Measurements from ENCODE around the gene HIVEP3. TPM values are rescaled to one million over a fixed set of nuclear protein-coding genes. Genes with fewer than 3 reads are reported as not detected.

The HIVEP3 gene
- total and polyA plus RNA-seq, 4 donors: 3.0 to 9.4 (median 7.8) TPM

- 70% methylated on average over 9 of the region's 9 CpGs for WGBS (ENCODE audit: insufficient coverage)
- H3K36me3 ChIP-seq (ENCODE audit: control insufficient read depth, insufficient read depth, low read length): no peaks in the 10 kb centered on the region
- H3K9me3 ChIP-seq (ENCODE audit: control insufficient read depth, insufficient read depth, low read length): no peaks in the 10 kb centered on the region
- no peak overlapping the region for H3K27ac ChIP-seq (ENCODE audit: low read depth, low read length)
- DNase-seq (ENCODE audit: low read depth in 4 of 6, low spot score in 6 of 6): no peak
- no peak overlapping the region for H3K4me3 ChIP-seq (ENCODE audit: low read depth, low read length)
- peaks cover 71% of the 10 kb centered on the region for H3K4me1 ChIP-seq (ENCODE audit: control insufficient read depth, insufficient read depth, low read length)
- H3K27me3 ChIP-seq (ENCODE audit: control insufficient read depth, insufficient read depth, low read length): peaks cover 7% of the 10 kb centered on the region
These were observed 434.7 kb downstream of the HIVEP3 start for GRCh38 chr1:41483960-41484401.

- Histone ChIP-seq H3K27ac (ENCODE audit: low read depth, low read length) (no peak overlapping the region), H3K36me3 (ENCODE audit: control insufficient read depth, insufficient read depth, low read length) (no peaks in the 10 kb centered on the region), H3K9me3 (ENCODE audit: control insufficient read depth, insufficient read depth, low read length) (no peaks in the 10 kb centered on the region), H3K27me3 (ENCODE audit: control insufficient read depth, insufficient read depth, low read length) (peaks cover 7% of the 10 kb centered on the region), H3K4me1 (ENCODE audit: control insufficient read depth, insufficient read depth, low read length) (peaks cover 73% of the 10 kb centered on the region), H3K4me3 (ENCODE audit: low read depth, low read length) (no peak overlapping the region)
- DNase-seq (ENCODE audit: low read depth in 4 of 6, low spot score in 6 of 6): peak in 2 of 6 donors; percentile 35 to 76
- 59% methylated on average over 15 of the region's 21 CpGs for WGBS (ENCODE audit: insufficient coverage)
These were observed 435.5 kb downstream of the HIVEP3 start for GRCh38 chr1:41483001-41483850.

GRCh38 chr1:41482001-41482765 is 436.5 kb downstream of the HIVEP3 start:
- peak in 2 of 6 donors; percentile 82 to 91 for DNase-seq (ENCODE audit: low read depth in 4 of 6, low spot score in 6 of 6)
- Histone ChIP-seq H3K36me3 (ENCODE audit: control insufficient read depth, insufficient read depth, low read length) (no peaks in the 10 kb centered on the region), H3K27me3 (ENCODE audit: control insufficient read depth, insufficient read depth, low read length) (peaks cover 7% of the 10 kb centered on the region), H3K27ac (ENCODE audit: low read depth, low read length) (no peak overlapping the region), H3K4me1 (ENCODE audit: control insufficient read depth, insufficient read depth, low read length) (peaks cover 70% of the 10 kb centered on the region), H3K9me3 (ENCODE audit: control insufficient read depth, insufficient read depth, low read length) (no peaks in the 10 kb centered on the region), H3K4me3 (ENCODE audit: low read depth, low read length) (no peak overlapping the region)
- WGBS (ENCODE audit: insufficient coverage): 60% methylated on average over 15 of the region's 18 CpGs

GRCh38 chr1:41481109-41481775 is 437.5 kb downstream of the HIVEP3 start:
- Histone ChIP-seq H3K9me3 (ENCODE audit: control insufficient read depth, insufficient read depth, low read length) (no peaks in the 10 kb centered on the region), H3K27me3 (ENCODE audit: control insufficient read depth, insufficient read depth, low read length) (peaks cover 3% of the 10 kb centered on the region), H3K36me3 (ENCODE audit: control insufficient read depth, insufficient read depth, low read length) (no peaks in the 10 kb centered on the region), H3K27ac (ENCODE audit: low read depth, low read length) (no peak overlapping the region), H3K4me1 (ENCODE audit: control insufficient read depth, insufficient read depth, low read length) (peaks cover 70% of the 10 kb centered on the region), H3K4me3 (ENCODE audit: low read depth, low read length) (no peak overlapping the region)
- 95% methylated on average over 13 of the region's 15 CpGs for WGBS (ENCODE audit: insufficient coverage)
- no peak for DNase-seq (ENCODE audit: low read depth in 4 of 6, low spot score in 6 of 6)

GRCh38 chr1:41480204-41481108 is 438.3 kb downstream of the HIVEP3 start:
- H3K4me1 ChIP-seq (ENCODE audit: control insufficient read depth, insufficient read depth, low read length): peaks cover 70% of the 10 kb centered on the region
- no peak for DNase-seq (ENCODE audit: low read depth in 4 of 6, low spot score in 6 of 6)
- no peaks in the 10 kb centered on the region for H3K36me3 ChIP-seq (ENCODE audit: control insufficient read depth, insufficient read depth, low read length)
- peaks cover 2% of the 10 kb centered on the region for H3K27me3 ChIP-seq (ENCODE audit: control insufficient read depth, insufficient read depth, low read length)
- H3K27ac ChIP-seq (ENCODE audit: low read depth, low read length): no peak overlapping the region
- no peak overlapping the region for H3K4me3 ChIP-seq (ENCODE audit: low read depth, low read length)
- H3K9me3 ChIP-seq (ENCODE audit: control insufficient read depth, insufficient read depth, low read length): no peaks in the 10 kb centered on the region
- 98% methylated on average over 9 of the region's 10 CpGs for WGBS (ENCODE audit: insufficient coverage)

- no peak overlapping the region for H3K4me3 ChIP-seq (ENCODE audit: low read depth, low read length)
- no peak overlapping the region for H3K27ac ChIP-seq (ENCODE audit: low read depth, low read length)
- peaks cover 71% of the 10 kb centered on the region for H3K4me1 ChIP-seq (ENCODE audit: control insufficient read depth, insufficient read depth, low read length)
These were observed 438.9 kb downstream of the HIVEP3 start for GRCh38 chr1:41479808-41480160.

GRCh38 chr1:41479000-41479807 is 439.5 kb downstream of the HIVEP3 start:
- Histone ChIP-seq H3K27ac (ENCODE audit: low read depth, low read length) (no peak overlapping the region), H3K27me3 (ENCODE audit: control insufficient read depth, insufficient read depth, low read length) (no peaks in the 10 kb centered on the region), H3K9me3 (ENCODE audit: control insufficient read depth, insufficient read depth, low read length) (no peaks in the 10 kb centered on the region), H3K4me1 (ENCODE audit: control insufficient read depth, insufficient read depth, low read length) (peaks cover 71% of the 10 kb centered on the region), H3K4me3 (ENCODE audit: low read depth, low read length) (no peak overlapping the region), H3K36me3 (ENCODE audit: control insufficient read depth, insufficient read depth, low read length) (no peaks in the 10 kb centered on the region)
- whole genome bisulfite sequencing (ENCODE audit: insufficient coverage): 56% methylated on average over 19 of the region's 19 CpGs
- DNase-seq (ENCODE audit: low read depth in 4 of 6, low spot score in 6 of 6): peak in 2 of 6 donors; percentile 66 to 83

More at GRCh38 chr1:41479808-41480160, 438.9 kb downstream of the HIVEP3 start:
- no peaks in the 10 kb centered on the region for H3K27me3 ChIP-seq (ENCODE audit: control insufficient read depth, insufficient read depth, low read length)
- 82% methylated on average over 3 of the region's 3 CpGs for WGBS (ENCODE audit: insufficient coverage)
- H3K36me3 ChIP-seq (ENCODE audit: control insufficient read depth, insufficient read depth, low read length): no peaks in the 10 kb centered on the region
- no peaks in the 10 kb centered on the region for H3K9me3 ChIP-seq (ENCODE audit: control insufficient read depth, insufficient read depth, low read length)
- no peak for DNase-seq (ENCODE audit: low read depth in 4 of 6, low spot score in 6 of 6)

- Histone ChIP-seq H3K27ac (ENCODE audit: low read depth, low read length) (no peak overlapping the region), H3K4me1 (ENCODE audit: control insufficient read depth, insufficient read depth, low read length) (peaks cover 68% of the 10 kb centered on the region)
These were observed 440.5 kb downstream of the HIVEP3 start for GRCh38 chr1:41478118-41478748.

More at GRCh38 chr1:41478118-41478748, 440.5 kb downstream of the HIVEP3 start:
- DNase-seq (ENCODE audit: low read depth in 4 of 6, low spot score in 6 of 6): no peak
- no peaks in the 10 kb centered on the region for H3K36me3 ChIP-seq (ENCODE audit: control insufficient read depth, insufficient read depth, low read length)
- no peaks in the 10 kb centered on the region for H3K9me3 ChIP-seq (ENCODE audit: control insufficient read depth, insufficient read depth, low read length)
- H3K27me3 ChIP-seq (ENCODE audit: control insufficient read depth, insufficient read depth, low read length): no peaks in the 10 kb centered on the region
- H3K4me3 ChIP-seq (ENCODE audit: low read depth, low read length): no peak overlapping the region
- WGBS (ENCODE audit: insufficient coverage): 83% methylated on average over 11 of the region's 12 CpGs
